ELF-1 (cell line): ENCODE measurements around the gene KIF16B.

Experiments used
- DNase-seq: peaks from one replicate; pipeline ENCODE4 v3.0.0-alpha.2; 2016; ENCODE audit warnings: low read depth, low spot score

Gene KIF16B

DNA sequence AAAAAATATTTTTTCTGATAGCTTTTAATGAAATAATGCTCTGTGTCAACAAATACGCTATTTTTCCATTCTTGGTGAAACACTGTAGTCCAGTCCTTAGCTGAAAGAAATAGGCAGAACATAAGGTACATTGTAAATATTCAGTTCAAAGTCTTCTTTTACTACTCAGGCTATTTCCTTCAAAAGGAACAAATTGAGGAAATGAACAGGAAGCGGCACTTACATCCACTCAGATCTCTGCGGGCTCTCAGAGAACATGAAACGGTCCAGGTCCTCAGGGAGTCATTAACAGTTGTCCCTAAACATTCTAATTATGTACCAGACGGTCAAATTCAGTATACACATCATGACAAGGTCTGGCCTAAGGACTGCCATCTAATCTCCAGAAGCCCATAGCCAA, 212.6 kb downstream of the KIF16B start:
- no peak for DNase-seq

DNA sequence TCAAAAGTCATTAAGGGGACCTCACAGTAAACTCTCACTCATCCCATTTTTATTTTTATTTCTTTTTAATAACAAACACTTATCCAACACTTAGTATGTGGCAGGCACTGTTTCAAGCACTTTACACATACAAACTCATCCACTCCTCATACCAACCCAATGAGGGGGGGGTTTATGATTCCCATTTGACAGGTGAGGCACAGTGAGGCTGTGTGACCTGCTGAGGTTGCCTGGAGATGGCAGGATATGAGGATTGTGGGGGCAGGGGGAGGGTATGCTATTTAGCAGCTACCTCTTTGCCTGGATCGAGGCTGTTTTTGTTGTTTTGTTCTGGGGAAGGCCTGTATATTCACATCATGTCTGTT, 219.8 kb downstream of the KIF16B start:
- DNase-seq: no peak

DNA sequence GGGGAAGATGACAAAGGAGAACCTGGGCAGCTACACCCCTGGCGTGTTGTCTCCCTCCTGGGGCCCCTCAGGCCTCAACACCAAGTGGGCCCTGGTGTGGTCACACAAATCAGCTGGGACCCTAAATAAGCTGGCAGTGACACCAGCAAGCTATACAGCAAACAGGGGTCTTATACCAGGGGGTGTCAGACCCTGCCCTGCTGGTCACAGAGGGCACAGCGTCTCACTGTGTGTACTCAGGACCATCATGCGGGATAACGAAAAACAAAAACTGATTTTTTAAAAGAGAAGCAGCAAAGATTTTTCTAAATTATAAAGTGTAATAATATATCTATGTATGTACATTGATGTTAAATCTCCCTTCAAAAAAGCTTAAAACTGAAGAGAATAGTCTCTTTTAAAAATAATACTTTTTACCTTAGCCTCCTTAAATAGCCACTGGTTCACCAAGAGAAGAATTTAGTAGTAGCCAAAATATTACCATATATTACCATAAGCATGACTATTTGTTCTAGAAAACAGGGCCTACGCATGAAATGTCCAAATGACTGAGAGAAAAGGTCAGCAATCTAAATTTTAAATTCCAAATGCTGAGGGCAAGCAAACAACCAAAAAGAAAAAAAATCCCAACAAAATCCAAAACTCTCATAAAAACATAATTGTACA, 220.4 kb downstream of the KIF16B start:
- DNase-seq: no peak

DNA sequence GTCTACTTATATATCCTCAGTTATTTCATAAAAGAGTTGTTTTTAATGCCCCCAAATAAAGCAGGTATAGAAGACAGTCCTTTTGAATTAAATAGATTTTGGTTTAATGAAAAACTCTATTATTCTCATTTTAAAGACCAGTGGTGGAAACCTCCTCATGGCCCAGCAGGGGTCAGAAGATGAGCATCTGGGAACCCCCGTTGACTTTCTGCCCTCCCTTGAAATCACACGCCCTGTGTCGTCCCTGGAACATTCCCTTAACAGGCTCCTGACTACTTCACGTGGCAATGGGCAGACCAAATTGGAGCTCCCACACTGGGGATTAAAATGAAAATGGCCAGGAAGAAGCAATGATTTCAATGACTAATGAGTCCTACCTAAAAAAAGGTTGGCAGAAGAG, 220.9 kb downstream of the KIF16B start:
- no peak for DNase-seq

DNA sequence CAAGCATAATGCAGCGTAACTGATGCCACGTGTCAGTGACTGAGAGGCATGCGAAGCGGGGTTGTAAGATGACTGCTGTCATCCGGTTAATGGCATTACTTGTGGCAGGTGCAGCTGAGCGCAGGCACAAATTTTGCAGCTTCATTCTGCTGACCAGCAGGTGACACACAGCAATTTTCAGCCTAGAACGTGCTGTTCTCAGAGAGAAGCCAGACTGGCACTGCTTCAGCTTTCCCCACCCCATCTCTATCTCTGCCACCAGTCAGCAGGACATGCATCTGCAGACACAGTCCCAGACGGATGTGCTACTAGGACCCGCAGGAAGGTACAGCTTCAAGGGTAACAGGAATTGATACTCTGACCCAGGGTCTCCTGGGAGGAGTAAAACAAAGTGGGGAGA, 221.8 kb downstream of the KIF16B start:
- DNase-seq: no peak

DNA sequence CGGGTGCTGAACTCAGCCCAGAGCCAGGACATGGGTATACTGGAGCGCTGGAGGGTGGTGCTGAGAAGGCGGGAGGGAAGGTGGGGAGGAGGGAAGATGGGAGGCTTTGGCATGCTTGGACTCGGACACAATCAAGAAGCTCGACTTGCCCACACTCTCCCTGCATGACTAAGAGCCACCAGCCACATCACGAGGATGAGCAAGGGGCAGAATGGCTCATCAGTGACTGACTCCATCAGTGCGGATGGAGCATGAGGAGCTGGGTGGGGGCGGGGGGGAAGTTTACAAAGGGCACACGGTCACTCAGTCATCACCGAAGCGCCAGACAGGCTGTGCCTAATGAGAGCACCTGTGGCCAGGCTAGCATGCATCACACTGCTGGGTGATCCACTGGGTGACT, 222.8 kb downstream of the KIF16B start:
- no peak for DNase-seq

DNA sequence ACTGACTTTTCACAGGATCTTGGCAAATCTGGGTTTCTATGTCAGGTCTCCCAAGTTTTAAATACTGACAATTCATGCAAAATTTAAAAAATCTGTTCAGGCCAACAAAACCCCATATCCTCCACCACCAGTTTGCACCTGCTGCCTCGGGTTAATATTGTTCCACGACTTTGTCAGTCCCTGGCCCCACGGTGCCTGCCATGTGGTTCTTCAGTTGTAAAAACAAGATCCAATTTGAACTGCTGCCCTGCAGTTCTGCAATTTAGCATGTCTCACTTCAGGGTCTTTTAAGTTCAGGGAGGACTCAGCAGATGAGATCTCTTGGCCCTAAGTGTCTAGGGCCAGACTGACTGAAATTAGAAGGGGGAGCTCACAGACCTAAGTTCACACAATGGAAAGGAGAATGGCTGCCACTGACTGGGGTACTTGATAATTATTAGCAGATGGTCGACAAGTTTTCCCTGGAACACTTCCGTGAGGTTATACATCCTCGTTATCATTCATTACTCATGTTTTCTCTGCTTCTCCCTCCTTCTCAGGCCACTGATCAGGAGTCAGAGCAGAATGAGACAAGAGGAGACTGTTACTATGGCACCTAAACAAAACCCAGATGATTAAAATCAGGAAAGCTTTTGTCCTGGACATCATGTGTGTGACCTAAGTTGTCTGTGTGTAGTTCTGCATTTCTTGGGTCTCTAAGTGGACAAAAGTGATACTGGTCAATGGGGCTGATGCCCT, 223.6 kb downstream of the KIF16B start:
- no peak for DNase-seq

DNA sequence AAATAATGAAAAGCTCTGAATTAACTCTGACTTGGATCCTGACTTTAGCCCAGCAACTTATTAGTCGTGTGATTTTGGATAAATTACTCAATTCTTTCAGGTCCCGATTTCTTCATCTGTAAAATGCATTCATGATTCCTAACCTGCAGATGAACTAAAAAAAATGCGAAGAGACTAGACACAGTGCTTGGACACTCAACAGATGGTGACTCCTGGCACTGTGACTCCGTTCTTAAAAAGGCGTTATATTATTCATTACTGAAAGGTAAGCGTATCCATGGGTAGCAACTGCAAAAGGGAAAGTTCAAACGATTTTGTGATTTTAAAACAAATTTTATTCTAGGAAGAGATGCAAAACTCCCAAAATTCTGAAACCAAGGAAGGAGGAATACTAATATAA, 226.3 kb downstream of the KIF16B start:
- no peak for DNase-seq

DNA sequence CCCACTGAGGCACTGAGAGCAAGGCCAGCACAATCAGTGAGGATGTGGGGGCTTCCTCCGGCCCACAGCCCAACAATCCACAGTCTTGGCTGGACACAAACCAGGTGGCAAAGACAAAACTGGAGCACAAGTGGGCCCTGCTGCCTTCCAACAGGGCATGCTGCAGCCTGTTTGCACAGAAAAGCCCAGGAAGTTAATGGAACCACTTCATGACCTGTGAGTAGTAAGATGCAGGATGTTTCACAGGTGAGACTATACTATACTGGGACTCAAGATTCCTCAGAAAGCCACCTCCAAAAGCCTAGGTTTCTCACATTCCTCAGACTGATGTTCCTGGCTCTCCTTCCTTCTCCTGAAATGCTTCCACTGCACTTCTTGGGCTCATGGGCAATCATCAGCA, 235.5 kb downstream of the KIF16B start:
- no peak for DNase-seq

DNA sequence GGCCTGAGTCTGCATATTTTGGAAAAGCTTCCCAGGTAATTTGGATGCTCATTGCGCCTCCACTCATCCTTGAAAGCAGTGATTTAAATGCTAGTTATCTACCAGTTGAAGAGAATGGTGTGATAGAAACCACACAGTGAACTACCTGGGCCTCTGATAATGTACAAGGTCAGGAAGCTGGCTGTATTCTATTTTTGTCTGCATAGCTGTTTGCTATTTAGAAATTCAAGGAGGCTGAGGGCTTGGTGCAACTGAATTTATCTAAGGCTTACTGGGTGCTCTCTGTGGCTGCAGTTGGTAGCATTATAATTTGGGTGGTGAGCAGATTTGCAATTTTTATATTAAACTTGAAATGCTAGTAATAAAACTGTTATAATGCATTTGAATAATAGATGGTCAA, 245.6 kb downstream of the KIF16B start:
- DNase-seq: no peak

DNA sequence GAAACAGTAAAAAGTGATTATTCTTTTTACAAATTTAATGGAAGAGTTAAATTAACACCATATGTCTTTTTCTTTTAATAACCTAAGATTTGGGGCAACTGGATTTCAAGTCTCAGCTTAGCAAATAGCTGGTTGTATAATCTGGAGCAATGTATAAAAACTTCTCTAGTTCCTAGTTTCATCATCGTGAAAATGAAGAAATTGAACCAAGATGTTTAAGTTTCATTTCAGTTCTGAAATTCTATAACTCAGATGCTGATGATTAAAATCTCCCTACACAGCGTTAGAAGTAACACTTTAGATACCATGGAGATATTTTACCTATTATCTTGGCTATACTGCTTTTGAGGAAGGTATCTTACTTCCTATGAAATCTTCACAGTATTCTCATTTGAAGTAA, 252.0 kb downstream of the KIF16B start:
- DNase-seq: no peak

DNA sequence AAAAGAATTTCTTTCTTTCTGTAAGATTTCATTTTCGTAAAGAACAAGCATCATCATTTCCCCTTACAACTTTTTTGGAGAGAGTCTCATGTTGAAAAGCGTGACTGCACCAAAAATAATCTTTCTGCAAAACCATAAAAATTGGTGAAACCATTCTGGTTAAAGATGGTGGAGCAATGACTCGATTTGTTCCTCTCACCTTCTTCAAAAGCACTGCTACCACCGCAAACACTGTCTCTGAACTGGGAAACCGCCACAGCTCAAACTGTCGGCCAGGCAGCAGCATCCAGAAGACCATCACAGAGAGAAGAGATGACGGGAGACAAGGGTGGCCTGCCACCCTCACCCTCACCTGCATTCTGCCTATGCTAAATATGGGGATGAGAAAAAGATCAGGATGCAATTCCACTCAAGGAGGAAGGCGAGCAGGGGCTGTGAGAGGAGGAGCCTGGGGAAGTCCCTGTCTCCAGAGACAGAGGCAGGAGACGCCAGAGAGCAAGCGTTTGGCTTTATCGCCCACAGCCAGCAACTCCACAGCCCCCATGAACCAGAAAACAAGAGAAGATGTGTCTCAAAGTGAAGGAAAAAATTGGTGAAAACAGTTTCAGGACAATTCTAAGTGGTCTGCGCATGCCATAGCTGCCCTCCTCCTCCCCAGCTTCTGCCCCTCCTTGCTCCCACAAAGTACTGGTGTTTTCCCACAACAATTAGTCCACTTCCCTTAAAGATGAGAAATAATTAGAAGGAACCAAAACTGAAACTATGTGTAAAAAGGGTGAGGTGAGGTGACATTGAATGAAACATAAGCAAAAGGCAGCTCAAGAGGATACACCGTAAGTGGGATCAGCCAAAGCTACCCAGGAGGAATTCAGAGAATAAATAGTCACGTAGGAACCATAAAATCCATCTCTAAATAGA, 255.5 kb downstream of the KIF16B start:
- no peak for DNase-seq

DNA sequence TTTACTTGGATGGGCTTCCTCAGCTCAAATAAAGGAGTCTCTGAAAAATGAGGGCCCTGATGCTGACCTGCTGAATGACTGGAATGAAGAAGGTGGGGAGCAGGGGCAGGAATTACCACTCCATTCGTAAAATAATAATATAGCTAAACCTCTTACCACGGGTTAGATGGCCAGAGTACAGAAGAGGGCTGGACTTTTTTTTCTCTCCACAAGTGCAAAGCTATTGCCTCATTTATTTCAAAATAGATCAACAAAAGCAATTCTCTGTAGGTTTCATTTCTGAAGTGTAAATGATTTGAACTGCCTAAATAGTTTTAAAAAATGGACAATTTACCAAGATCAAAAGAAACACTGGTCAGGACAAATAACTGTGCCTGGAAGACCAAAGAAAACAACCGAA, 256.7 kb downstream of the KIF16B start:
- DNase-seq: no peak

DNA sequence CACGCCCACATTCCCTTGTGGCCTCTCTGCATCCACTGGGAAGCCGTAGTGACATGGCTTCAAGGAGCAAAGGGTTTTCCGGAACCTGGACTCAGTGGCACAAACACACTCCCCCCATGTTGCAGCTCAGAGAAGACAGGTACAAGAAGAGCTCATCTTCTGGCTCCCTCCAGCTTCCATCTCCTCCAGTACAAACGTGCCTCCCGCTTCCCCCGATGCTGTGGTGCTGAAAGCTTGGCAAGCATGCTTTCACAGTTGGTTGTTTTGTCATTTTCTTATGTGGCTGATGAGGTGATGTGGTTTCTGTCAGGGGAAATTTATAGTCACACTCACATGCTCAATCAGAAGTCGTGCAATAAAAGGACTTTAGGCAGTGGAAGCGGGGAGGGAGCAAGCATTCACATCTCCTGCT, 258.5 kb downstream of the KIF16B start:
- DNase-seq: no peak

DNA sequence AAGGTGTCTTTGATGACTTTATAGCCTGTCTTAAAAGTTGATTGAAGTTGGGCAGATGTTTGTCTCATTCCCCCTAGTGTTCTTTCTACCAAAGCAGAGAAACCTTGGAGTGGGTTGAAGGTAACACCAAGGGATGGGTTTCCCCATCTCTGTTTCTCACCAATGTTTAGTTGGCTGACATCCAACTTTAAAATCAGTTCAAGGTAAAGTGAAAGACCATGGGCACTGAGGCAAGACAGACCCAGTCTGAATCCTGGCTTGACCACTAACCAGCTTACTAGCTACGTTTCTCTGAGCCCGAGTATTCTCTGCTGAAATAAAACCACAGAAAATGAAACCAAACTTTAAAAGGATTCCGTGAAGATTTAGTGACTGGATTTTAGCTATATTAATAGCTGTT, 258.9 kb downstream of the KIF16B start:
- no peak for DNase-seq

DNA sequence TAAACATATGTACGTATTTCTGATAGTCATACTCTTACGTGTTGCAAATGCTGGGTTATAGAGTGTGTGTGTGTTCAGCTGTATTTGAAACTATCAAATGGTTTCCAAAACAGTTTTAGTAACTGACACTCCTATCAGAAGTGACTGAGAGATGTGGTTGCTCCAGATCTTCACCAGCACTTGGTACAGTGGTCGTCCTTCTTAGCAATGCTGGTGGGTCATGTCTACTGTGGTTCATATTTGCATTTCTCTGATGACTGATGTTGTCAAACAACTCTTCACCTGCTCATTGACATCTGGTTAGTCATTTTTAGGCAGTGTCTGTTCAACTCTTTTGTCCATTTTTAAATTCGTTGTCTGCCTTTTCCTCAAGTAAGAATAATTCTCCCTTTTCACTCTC, 259.3 kb downstream of the KIF16B start:
- DNase-seq: no peak

DNA sequence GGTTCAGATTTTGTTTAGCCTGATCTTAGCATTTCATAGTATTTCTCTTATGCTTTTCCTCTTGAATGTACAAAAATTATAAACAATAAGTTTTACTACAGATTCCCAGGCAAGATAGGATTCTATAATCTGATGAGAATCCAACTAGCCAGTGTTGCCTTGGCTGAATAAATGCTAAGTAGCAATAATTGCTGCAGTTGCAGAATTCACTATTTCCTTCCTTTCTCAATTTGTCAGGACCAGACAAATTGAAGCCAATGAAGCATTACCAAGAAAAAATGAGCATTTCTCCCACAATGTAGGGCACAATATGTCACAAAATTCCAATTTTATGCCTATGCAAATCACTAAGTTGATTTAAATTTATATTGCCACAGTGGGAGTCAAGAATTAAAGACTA, 260.2 kb downstream of the KIF16B start:
- no peak for DNase-seq

DNA sequence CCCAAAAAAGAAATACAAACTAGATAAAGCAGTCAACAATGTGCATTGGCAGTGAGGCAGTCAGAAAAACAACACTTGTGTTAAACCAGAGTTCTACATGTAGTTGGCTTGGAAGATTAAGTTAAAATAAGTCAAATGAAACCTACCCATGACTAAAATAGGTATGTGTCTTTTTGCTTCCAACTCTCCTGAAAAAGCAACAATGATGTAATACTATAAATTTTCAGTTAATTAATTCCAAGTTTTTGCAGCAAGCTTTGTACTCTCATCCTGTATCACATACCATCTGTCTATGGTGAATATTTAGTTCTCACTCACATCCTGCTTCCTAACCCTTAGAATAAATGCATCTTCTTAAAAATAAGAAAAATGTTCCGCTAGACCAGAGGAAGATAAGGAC, 261.5 kb downstream of the KIF16B start:
- no peak for DNase-seq

DNA sequence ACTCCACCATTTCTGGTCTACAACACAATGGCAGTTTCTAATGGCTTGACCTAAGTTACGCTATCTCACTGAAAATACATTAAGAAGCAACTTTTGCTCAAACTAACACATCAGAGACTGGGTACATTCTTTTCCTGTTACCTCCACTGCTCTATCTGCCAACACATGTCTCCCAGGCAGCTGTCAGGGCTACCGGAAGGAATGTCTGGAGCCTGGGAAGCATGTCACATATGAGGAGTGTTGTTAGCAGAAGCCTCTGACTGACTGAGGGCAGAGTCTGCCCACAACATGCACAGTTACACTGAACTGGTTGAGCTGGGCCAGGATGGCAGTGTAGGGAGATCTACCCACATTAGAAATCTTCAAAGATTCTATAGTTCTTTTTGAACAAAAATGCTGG, 264.5 kb downstream of the KIF16B start:
- DNase-seq: no peak

DNA sequence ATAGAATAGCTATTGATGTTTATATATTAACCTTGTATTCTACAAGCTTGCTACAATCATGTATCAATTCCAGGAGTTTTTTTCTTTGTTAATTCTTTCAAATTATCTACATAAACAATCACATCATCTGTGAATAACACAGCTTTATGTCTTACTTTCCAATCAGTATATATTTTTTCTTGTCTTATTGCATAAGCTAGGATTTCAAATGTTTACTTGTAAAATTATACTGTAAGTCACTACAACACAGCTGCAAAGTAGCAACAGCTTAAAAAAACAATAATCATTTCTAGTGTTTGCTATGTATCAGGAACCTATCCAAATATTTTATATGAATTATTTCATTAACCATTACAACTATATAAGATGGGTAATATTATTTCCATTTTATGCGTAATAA, 270.4 kb downstream of the KIF16B start:
- no peak for DNase-seq

DNA sequence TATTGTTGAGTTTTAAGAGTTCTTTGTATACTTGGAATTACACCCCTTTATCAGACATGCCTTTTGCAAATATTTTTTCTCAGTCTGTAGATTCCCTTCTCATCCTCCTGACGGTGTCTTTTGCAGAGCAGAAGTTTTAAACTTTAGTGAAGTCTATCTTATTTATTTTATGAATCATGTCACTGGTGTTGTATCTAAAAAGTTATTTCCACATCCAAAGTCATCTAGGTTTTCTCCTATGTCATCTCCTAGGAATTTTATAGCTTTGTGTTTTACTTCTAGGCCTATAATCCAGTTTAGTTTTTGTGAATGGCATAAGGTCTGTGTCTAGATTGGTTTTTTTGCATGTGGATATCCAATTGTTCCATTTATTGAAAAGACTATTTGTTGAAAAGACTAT, 271.3 kb downstream of the KIF16B start:
- DNase-seq: no peak

DNA sequence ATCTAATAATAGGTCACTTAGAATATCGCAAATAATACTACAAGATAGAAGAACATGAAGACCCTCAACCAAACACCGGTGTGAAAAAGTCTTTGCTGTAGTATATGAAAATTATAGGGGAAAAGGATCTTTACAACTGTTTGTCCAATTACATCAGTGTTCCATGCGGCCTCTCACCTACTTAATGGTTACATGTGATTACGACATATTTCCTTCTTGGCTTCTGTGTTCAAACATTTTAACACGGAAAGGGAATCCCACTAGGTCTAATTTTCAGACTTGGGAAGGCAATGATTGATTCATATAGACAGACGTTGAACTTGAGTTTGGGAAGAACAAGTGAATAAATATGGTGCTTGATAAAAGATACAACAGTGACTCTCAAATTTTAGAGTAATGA, 273.4 kb downstream of the KIF16B start:
- DNase-seq: no peak

DNA sequence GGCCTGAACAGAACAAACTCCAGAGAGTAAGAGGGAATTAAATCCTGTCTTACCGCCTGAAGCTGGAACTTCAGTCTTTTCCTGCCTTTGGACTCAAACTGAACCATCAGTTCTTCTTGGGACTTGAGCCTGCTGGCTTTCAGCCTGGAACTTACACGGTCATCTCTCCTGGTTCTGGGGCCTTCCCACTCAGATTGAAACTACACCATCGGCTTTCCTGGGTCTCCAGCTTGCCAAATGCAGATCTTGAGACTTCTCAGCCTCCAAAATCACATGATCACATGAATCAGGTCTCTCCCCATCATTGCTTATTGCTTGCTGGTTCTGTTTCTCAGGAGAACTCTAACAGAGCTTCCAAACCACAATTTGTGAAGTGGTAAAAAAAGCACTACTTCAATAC, 276.3 kb downstream of the KIF16B start:
- DNase-seq: no peak
